Measurements from ENCODE around the gene KLHL3. TPM values are rescaled to one million over a fixed set of nuclear protein-coding genes. Genes with fewer than 3 reads are reported as not detected.
A peak's percentile ranks its signal among the peaks of the same experiment; 100 is the strongest.

KLHL3 gene
- total RNA-seq, 6 experiments from 2014 or later, result 0.25 to 1.3 (median 0.53) TPM

DNA sequence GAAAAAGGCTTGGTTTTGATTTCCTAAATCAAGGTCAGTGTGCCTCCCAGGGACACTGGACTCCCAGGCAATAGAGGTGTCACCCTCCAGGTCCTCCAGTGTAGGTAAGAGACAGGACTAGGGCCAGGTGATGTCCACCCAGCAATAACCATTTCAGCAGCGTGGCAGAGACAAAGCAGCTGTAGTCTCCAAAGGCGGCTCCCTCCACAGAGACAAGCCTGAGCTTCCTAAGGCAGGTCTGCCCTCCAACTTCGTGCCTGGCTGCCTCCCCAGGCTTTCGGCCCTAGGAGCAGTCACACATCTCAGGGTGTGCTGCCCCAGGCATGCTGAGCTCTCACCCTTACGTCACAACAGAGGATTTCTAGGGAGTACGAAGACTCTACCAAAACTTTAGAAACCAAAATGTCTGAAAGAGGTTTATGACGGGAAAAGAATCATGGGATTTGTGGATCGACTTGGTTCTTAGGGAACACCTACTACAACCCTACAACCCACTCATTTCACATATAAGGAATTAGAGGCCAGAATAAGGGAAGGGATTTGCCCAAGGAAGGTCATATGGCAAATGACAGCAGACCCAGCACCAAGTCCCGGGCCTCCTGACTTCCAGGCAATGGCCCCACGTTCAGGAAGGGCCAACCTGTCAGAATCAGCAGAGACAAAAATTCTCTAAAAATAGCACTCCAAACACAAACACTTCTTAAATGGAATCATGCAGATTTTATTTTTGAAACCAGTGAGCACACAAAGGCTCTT, 105.5 kb downstream of the KLHL3 start:
- no peak overlapping the region for H3K4me3 Mint-ChIP-seq
- no peak overlapping the region for H3K27ac Mint-ChIP-seq
- peaks cover 23% of the 10 kb centered on the region for H3K4me1 Mint-ChIP-seq (ENCODE audit: low read depth)
- TF ChIP-seq, protein P1, sequence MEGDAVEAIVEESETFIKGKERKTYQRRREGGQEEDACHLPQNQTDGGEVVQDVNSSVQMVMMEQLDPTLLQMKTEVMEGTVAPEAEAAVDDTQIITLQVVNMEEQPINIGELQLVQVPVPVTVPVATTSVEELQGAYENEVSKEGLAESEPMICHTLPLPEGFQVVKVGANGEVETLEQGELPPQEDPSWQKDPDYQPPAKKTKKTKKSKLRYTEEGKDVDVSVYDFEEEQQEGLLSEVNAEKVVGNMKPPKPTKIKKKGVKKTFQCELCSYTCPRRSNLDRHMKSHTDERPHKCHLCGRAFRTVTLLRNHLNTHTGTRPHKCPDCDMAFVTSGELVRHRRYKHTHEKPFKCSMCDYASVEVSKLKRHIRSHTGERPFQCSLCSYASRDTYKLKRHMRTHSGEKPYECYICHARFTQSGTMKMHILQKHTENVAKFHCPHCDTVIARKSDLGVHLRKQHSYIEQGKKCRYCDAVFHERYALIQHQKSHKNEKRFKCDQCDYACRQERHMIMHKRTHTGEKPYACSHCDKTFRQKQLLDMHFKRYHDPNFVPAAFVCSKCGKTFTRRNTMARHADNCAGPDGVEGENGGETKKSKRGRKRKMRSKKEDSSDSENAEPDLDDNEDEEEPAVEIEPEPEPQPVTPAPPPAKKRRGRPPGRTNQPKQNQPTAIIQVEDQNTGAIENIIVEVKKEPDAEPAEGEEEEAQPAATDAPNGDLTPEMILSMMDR (IDR thresholded peaks at IDR 0.05), result no peak
- DNase-seq, result no peak
- H3K36me3 Mint-ChIP-seq (ENCODE audit: low read depth), result no peaks in the 10 kb centered on the region
- H3K9me3 Mint-ChIP-seq, result peaks cover 5% of the 10 kb centered on the region; the same call in 1 of the 2 replicates
- no peaks in the 10 kb centered on the region for H3K27me3 Mint-ChIP-seq (ENCODE audit: insufficient read depth)

GRCh38 chr5:137629646-137630045, 106.2 kb downstream of the KLHL3 start:
- peaks cover 23% of the 10 kb centered on the region for H3K4me1 Mint-ChIP-seq (ENCODE audit: low read depth)
- H3K27ac Mint-ChIP-seq, result no peak overlapping the region
- H3K4me3 Mint-ChIP-seq, result no peak overlapping the region
- no peaks in the 10 kb centered on the region; the same call in 1 of the 2 replicates for H3K27me3 Mint-ChIP-seq (ENCODE audit: insufficient read depth)
- DNase-seq, result peak; percentile 53
- no peaks in the 10 kb centered on the region for H3K36me3 Mint-ChIP-seq (ENCODE audit: low read depth)
- H3K9me3 Mint-ChIP-seq, result peaks cover 5% of the 10 kb centered on the region; the same call in 1 of the 2 replicates
- TF ChIP-seq, protein P1 (IDR thresholded peaks at IDR 0.05), result peak; percentile 94

GRCh38 chr5:137627706-137628105, 108.2 kb downstream of the KLHL3 start:
- Mint-ChIP-seq H3K9me3 (peaks cover 5% of the 10 kb centered on the region; the same call in 1 of the 2 replicates), H3K36me3 (ENCODE audit: low read depth) (no peaks in the 10 kb centered on the region), H3K27ac (no peak overlapping the region), H3K27me3 (ENCODE audit: insufficient read depth) (peaks cover 2% of the 10 kb centered on the region), H3K4me3 (no peak overlapping the region), H3K4me1 (ENCODE audit: low read depth) (peaks cover 31% of the 10 kb centered on the region)
- no peak for DNase-seq
- TF ChIP-seq, protein P1 (IDR thresholded peaks at IDR 0.05), result no peak

GRCh38 chr5:137627293-137627692, 108.6 kb downstream of the KLHL3 start:
- Mint-ChIP-seq H3K36me3 (ENCODE audit: low read depth) (no peaks in the 10 kb centered on the region), H3K4me3 (no peak overlapping the region), H3K4me1 (ENCODE audit: low read depth) (peaks cover 31% of the 10 kb centered on the region), H3K27me3 (ENCODE audit: insufficient read depth) (peaks cover 2% of the 10 kb centered on the region), H3K9me3 (peaks cover 5% of the 10 kb centered on the region; the same call in 1 of the 2 replicates), H3K27ac (no peak overlapping the region)
- DNase-seq, result no peak
- TF ChIP-seq, protein P1 (IDR thresholded peaks at IDR 0.05), result no peak

GRCh38 chr5:137624786-137625349, 111.0 kb downstream of the KLHL3 start:
- H3K27ac Mint-ChIP-seq, result no peak overlapping the region
- H3K4me3 Mint-ChIP-seq, result no peak overlapping the region
- peaks cover 42% of the 10 kb centered on the region for H3K4me1 Mint-ChIP-seq (ENCODE audit: low read depth)
- no peak for DNase-seq
- no peaks in the 10 kb centered on the region for H3K36me3 Mint-ChIP-seq (ENCODE audit: low read depth)
- peaks cover 2% of the 10 kb centered on the region for H3K27me3 Mint-ChIP-seq (ENCODE audit: insufficient read depth)
- TF ChIP-seq, protein P1 (IDR thresholded peaks at IDR 0.05), result no peak
- no peaks in the 10 kb centered on the region for H3K9me3 Mint-ChIP-seq

Data from HFFc6 (cell line).